ENCODE results near the gene SMC4. TPM values are rescaled to one million over a fixed set of nuclear protein-coding genes. Genes with fewer than 3 reads are reported as not detected.

Gene SMC4
- total and polyA plus RNA-seq, 11 donors: 14.0 to 27.3 (median 18.4) TPM

DNA sequence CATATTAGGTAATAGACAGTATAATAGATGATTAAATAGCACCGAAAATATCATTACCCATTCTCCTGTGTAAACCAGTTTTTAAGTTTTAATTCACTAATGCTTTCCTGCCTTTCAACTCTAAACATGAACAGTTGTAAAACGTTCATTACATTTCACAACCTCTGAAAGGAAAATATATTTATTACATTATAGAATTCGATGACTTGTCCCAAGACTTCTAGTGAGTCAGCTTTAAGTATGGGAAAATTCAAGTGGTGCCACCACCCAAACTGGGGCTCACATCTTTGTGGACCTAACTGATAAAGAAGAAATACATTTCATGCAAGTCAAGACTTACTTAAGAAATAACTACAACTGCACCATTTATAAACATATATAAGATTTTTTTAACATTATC lies 48.1 kb downstream of the SMC4 start:
- Histone ChIP-seq H3K9me3 (peaks cover 0 to 7% (median 0%) of the 10 kb centered on the region in 12 donors), H3K4me3 (no peak overlapping the region), H3K4me1 (peaks cover 0 to 19% (median 8%) of the 10 kb centered on the region in 12 donors), H3K27me3 (peaks cover 0 to 24% (median 8%) of the 10 kb centered on the region in 9 donors), H3K36me3 (no peaks in the 10 kb centered on the region), H3K27ac (no peak overlapping the region)
- ATAC-seq (no peak), DNase-seq (no peak)
- no peak for TF ChIP-seq POLR2A (IDR thresholded peaks at IDR 0.05)
- TF ChIP-seq, protein P1, sequence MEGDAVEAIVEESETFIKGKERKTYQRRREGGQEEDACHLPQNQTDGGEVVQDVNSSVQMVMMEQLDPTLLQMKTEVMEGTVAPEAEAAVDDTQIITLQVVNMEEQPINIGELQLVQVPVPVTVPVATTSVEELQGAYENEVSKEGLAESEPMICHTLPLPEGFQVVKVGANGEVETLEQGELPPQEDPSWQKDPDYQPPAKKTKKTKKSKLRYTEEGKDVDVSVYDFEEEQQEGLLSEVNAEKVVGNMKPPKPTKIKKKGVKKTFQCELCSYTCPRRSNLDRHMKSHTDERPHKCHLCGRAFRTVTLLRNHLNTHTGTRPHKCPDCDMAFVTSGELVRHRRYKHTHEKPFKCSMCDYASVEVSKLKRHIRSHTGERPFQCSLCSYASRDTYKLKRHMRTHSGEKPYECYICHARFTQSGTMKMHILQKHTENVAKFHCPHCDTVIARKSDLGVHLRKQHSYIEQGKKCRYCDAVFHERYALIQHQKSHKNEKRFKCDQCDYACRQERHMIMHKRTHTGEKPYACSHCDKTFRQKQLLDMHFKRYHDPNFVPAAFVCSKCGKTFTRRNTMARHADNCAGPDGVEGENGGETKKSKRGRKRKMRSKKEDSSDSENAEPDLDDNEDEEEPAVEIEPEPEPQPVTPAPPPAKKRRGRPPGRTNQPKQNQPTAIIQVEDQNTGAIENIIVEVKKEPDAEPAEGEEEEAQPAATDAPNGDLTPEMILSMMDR (IDR thresholded peaks at IDR 0.05): no peak
- intact Hi-C loops (cut with DNase I): no loop called here
- WGBS, 4 donors: 75 to 83% (median 78%) methylated on average over 3 of the region's 3 CpGs

DNA sequence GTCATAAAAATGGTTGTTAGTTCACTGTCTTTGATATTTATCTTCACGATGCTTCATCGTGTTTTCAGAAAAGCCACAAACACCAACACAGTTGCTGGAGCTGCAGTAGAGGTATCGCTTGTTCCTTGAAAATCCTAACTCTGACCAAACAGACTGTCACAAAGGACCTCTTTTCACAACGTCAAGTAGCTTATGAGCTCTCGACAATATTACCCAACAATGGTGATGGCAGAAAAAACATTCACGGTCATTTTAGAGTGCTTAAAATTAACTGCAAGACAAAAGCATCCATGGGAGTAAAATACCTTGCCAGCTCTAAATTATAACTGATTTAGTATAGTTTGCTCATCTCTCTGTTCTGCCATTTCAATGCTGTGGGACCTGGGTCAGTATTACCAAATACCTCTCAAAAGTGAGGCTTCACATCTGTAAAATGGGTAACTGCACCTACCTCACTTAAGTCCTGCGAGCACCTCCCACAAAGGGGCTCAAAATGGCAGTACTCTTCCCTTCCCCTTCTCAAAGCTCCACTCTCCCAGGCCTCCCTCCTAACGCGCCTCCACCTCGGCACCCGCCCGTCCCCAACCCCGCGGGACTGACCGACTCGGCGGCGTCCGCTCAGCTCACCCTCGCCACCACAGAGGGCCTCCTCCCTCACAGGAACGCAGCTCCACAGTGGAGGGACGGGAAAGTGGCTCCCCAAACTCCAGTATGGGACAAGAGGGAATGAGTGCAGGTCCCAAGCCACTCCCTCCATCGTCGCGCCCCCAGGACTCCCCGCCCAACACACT lies 49.6 kb downstream of the SMC4 start:
- ATAC-seq (peak; percentile 36 to 55 (median 44)), DNase-seq (peak in 3 of 5 donors; percentile 14 to 72 (median 30))
- TF ChIP-seq POLR2A (IDR thresholded peaks at IDR 0.05): no peak
- peaks cover 0 to 7% (median 0%) of the 10 kb centered on the region in 12 donors for H3K9me3 ChIP-seq
- H3K27ac ChIP-seq: peak overlapping the region in 2 of 12 donors; percentile 68 to 76
- 3 to 8% (median 7%) methylated on average over 19 to 26 of the region's 26 CpGs for WGBS, 4 donors
- H3K36me3 ChIP-seq: no peaks in the 10 kb centered on the region
- H3K27me3 ChIP-seq: peaks cover 0 to 24% (median 8%) of the 10 kb centered on the region in 9 donors
- intact Hi-C loops (cut with DNase I): no loop called here
- H3K4me1 ChIP-seq: peaks cover 0 to 19% (median 8%) of the 10 kb centered on the region in 12 donors
- peak overlapping the region; percentile 10 to 66 (median 50) for H3K4me3 ChIP-seq

DNA sequence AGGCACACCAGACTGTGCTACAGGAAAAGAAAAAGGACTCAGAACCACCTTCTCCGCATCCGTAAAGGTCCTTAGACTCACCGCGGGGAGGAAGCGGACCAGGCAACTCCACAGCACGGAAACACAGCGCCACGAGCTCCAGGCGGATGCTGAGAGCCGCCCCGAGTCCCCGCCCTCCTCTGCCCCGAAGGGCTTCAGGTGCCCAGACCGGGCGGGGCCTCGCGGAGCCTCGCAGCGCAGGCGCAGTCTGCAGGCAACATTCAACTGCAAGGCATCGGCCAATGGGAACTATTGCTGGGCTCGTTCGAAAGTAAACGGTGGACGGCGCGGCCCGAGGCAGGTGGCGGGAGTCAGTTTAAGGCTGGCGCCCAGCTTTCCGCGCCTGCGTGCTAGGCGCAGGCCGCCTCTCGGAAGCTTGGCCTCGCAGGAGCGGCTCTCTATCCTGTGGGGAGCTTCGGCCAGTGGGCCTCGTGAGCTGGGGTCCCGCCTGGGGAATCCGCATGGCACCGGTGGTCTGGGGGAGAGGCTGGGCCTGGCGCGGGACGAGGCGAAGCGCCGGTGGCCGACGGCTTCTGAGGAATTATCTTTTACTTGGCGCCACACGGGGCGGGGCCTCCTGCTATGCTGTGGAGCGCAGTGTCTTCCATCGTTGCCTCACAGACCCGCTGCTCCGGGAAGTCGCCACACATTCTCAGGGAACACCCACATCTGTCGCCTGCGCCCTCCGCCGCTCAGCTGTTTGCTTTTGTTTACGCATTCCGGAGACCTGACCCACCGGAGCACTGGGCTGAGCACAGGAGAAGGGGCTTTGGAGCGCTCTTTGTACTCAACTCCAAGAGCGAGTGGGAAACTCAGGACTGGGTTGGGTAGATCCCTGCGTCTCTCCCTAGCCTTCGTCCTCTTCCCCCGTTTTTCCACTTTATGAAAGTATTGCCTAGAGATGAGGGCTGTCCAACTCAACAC lies 50.5 kb downstream of the SMC4 start, which contains the start of gene TRIM59:
Gene TRIM59, minus strand, starts transcription at position 151 of the 963 bp plus-strand sequence. CDS start 10,603 bp downstream, outside the sequence.
- 8 to 15% (median 12%) methylated on average over 35 to 71 of the region's 71 CpGs for WGBS, 4 donors
- no peak for TF ChIP-seq POLR2A (IDR thresholded peaks at IDR 0.05)
- TF ChIP-seq, protein P1 (IDR thresholded peaks at IDR 0.05): no peak
- DNase-seq (peak; percentile 71 to 93 (median 81)), ATAC-seq (peak; percentile 57 to 93 (median 89))
- H3K9me3 ChIP-seq: peaks cover 0 to 7% (median 0%) of the 10 kb centered on the region in 12 donors
- peaks cover 0 to 19% (median 8%) of the 10 kb centered on the region in 12 donors for H3K4me1 ChIP-seq
- H3K27ac ChIP-seq: peak within 1 kb of the TSS in 2 of 12 donors; percentile 68 to 76
- peak within 1 kb of the TSS; percentile 10 to 66 (median 50) for H3K4me3 ChIP-seq
- H3K27me3 ChIP-seq: peaks cover 0 to 24% (median 8%) of the 10 kb centered on the region in 9 donors
- intact Hi-C loops (cut with DNase I): no loop called here
- no peaks in the 10 kb centered on the region for H3K36me3 ChIP-seq

DNA sequence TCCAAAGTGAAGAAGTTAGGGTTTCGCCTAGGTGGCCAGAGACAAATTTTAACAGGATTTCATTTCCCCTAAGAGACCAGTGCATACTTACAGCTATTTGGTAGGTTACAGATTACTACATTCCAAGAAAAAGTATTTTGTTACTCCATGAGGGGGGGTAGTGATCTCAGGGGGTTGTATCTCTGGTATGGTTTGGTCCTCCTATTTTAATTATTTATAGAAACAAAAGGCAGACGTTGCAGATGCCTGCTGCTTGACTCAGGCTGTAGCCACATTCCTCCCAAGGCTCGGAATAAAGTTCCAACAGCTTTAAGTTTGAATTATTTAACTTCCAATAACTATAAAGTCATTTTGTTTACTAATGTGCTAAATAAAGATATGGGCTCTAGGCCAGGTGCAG lies 51.4 kb downstream of the SMC4 start:
- ATAC-seq: no peak

More for the DNA sequence above, 51.4 kb downstream of the SMC4 start:
- Histone ChIP-seq H3K9me3 (peaks cover 0 to 7% (median 0%) of the 10 kb centered on the region in 12 donors), H3K36me3 (no peaks in the 10 kb centered on the region), H3K4me3 (no peak overlapping the region), H3K4me1 (peaks cover 0 to 19% (median 8%) of the 10 kb centered on the region in 12 donors), H3K27me3 (peaks cover 0 to 24% (median 8%) of the 10 kb centered on the region in 9 donors), H3K27ac (no peak overlapping the region)
- intact Hi-C loops (cut with DNase I): no loop called here
- no peak for DNase-seq
- 52 to 57% (median 54%) methylated on average over 3 of the region's 3 CpGs for WGBS, 4 donors
- TF ChIP-seq, protein P1 (IDR thresholded peaks at IDR 0.05): no peak
- TF ChIP-seq POLR2A (IDR thresholded peaks at IDR 0.05): no peak

All from heart left ventricle (tissue), 16 donors.